GM12865 (cell line): Measurements from ENCODE around the gene ERLIN1.

ENCODE experiments used
- DNase-seq: peaks from one replicate; pipeline ENCODE4 v3.0.0; 2010; ENCODE audit warnings: low read depth
- H3K4me3 ChIP-seq: 2 replicates; pipeline ENCODE4 v1.5.1; 2011; ENCODE audit warnings: mild to moderate bottlenecking, low read depth, low read length, control low read depth
- TF ChIP-seq, protein P1 (sequence below): IDR thresholded peaks from 2 replicates; pipeline ENCODE4 v1.5.1; 2011; ENCODE audit warnings: low read length, control low read depth, low read depth, inconsistent platforms; ENCODE audit not compliant: insufficient read depth; ENCODE audit errors: missing control alignments

The ERLIN1 gene

DNA sequence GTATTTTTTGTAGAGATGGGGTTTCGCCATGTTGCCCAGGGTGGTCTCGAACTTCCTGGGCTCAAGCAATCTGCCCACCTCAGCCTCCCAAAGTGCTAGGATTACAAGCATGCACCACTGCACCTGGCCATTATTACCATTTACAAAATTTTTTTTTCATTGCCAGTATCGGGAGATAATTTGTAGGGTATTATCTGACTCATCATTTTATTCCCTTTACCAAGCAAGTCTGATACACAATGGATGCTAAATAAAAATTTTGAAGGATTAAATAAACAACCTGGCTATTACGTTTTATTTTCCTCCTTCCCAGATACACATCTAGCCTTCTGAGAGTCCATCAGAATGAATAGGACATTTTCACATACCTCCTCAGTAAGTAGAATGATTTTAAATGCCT lies 66.1 kb downstream of the ERLIN1 start:
- no peak overlapping the region for H3K4me3 ChIP-seq
- no peak for DNase-seq
- TF ChIP-seq, protein P1, sequence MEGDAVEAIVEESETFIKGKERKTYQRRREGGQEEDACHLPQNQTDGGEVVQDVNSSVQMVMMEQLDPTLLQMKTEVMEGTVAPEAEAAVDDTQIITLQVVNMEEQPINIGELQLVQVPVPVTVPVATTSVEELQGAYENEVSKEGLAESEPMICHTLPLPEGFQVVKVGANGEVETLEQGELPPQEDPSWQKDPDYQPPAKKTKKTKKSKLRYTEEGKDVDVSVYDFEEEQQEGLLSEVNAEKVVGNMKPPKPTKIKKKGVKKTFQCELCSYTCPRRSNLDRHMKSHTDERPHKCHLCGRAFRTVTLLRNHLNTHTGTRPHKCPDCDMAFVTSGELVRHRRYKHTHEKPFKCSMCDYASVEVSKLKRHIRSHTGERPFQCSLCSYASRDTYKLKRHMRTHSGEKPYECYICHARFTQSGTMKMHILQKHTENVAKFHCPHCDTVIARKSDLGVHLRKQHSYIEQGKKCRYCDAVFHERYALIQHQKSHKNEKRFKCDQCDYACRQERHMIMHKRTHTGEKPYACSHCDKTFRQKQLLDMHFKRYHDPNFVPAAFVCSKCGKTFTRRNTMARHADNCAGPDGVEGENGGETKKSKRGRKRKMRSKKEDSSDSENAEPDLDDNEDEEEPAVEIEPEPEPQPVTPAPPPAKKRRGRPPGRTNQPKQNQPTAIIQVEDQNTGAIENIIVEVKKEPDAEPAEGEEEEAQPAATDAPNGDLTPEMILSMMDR, result no peak

DNA sequence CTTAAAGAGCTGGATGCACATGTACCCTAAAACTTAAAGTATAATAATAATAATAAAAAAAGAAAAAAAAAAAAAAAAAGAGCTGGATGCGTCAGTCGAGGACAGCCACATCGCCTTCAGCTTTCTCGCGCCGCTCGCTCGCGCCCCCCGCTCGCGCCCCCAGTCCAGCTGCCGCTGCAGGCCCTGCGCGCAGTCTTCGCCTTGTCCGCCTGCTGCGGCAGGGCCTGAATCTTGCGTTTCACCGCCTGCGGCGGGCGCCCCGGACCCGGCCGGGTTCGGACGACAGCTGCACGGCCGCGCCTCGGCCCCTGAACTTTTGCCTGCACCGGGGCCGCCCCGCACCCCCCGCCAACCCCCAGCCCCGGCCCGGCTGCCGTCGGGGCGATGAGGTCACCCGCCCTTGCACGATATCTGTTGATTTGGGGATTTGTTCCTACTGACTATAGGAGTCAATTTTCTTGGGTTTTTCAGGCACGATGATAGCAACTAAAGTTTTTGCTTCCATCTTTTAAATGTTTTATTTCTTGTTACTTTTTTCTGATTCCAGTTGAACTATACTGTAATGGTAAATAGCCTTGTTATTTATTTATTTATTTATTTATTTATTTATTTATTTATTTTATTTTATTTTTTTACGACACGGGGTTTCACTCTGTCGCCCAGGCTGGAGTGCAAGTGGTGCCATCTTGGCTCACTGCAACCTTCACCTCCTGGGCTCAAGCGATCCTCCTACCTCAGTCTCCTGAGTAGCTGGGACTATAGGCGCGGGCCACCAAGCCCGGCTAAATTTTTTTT lies 70.7 kb downstream of the ERLIN1 start:
- TF ChIP-seq, protein P1, result no peak
- no peak overlapping the region for H3K4me3 ChIP-seq
- DNase-seq, result no peak

DNA sequence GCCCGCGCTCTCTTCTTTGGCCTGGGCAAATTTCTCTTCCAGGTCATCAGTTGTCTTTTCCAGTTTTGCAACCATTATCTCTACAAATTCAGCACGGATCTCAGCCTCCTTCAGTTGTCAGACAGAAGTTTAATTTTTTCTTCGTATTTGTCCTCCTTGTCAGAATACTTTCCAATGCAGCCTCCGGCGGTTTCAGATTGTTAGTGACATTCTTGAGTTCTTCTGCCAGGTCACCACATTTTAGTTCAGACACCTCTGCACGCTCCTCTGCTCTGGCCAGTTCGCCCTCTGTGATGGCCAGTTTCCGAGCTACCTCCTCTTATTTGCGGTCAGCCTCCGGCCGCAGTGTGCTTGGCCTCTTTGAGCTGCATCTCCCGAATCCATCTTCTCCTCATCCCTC lies 71.4 kb downstream of the ERLIN1 start:
- TF ChIP-seq, protein P1, result no peak
- no peak for DNase-seq
- no peak overlapping the region for H3K4me3 ChIP-seq

DNA sequence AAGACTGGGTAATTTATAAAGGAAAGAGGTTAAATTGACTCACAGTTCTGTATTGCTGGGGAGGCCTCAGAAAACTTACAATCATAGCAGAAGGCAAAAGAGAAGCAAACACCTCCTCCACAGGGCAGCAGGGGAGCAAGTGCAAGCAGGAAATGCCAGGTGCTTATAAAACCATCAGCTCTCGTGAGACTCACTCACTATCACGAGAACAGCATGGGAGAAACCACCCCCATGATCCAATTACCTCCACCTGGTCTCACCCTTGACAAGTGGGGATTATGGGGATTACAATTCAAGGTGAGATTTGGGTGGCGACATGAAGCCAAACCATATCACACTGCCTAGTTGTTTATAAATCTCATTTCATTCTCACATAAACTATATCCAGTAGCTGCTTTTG lies 76.2 kb downstream of the ERLIN1 start:
- DNase-seq, result peak; percentile 21
- TF ChIP-seq, protein P1, result no peak
- H3K4me3 ChIP-seq, result no peak overlapping the region

DNA sequence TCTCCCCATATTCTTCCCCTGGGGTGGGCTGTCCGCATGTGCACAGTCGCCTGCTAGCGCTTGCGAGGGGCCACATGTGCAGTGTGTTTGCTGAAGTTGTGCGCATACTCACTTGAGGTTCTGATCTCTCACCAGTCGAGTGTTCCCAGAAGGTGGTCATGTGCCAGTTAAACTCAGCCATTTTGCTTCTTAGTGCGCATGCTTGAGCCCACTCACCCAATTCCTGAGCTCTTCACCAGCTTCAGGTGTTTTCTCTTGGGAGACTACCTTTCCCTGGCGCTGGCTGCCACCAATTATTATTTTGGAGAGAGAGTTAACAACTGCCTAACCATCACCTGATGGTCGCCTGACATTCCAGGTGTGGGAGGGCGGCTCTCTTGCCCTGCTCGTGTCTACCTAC lies 79.0 kb downstream of the ERLIN1 start:
- H3K4me3 ChIP-seq, result no peak overlapping the region
- no peak for DNase-seq
- TF ChIP-seq, protein P1, result no peak

DNA sequence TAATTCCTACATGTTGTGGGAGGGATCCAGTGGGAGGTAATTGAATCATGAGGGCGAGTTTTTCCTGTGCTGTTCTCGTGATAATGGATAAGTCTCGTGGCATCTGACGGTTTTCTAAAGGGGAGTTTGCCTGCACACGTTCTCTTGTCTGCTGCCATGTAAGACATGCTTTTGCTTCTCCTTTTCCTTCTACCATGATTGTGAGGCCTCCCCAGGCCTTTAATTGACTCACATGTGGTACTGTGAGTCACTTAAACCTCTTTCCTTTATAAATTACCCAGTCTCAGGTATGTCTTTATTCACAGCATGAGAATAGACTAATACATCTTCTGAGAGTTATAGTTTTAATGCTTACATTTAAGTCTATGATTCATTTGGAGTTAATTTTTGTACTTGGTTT lies 81.5 kb downstream of the ERLIN1 start:
- no peak overlapping the region for H3K4me3 ChIP-seq
- no peak for DNase-seq
- TF ChIP-seq, protein P1, result no peak

DNA sequence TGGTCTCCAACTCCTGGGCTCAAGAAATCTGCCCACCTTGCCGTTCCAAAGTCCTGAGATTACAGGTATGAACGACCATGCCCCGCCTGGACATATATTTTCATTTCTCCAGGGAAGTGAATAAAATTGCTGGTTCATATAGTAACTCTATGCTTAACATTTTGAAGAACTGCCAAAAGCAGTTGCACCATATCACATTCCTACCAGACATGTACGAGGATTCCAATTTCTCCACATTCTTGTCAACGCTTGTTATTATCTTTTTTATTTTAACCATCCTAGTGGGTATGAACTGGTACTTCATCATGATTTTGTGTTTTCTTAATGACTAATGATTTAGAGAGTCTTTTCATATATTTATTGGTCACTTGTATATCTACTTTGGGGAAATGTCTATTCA lies 82.2 kb downstream of the ERLIN1 start:
- H3K4me3 ChIP-seq, result no peak overlapping the region
- DNase-seq, result no peak
- TF ChIP-seq, protein P1, result no peak
